ENCODE results near the gene DHRS3.

DHRS3 gene

DNA sequence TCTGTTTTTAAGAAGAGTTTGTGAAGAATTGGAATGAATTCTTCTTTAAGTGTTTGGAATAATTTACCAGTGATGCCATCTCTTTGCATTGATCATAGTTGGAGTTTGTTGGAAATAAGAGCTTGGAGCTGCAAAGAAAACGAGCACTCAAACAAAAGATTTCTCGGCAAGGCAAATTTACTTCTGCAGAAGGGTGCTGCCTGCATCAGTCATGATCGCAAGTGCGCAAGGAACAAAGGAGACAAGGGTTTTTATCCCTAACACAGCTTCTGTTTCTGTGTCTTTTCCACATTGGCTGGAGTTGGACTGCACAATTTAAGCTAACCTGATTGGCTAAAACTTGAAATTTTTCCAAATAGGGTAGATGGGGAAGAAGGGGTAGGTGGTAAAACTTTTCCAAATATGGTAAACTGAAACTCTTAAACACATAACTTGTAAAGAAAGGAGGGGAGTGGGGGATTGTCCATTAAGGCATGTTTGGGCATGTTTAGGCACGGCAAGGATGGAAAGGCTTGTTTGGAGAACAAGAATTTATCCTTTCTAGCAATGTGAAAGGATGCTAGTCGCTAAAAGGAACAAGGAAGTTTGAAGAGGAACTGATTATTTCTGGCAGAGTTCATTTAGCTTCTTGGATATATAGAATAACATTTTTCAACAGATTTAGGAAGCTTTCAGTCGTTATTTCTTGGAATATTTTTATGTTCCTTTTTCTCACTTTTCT lies 22.4 kb upstream of the DHRS3 start:
- no peak for DNase-seq (ENCODE audit: low read depth in 3 of 3)

GRCh38 chr1:12637693-12638092 lies 19.7 kb upstream of the DHRS3 start:
- DNase-seq (ENCODE audit: low read depth in 3 of 3) = no peak

- DNase-seq (ENCODE audit: low read depth in 3 of 3) = no peak
Measured at GRCh38 chr1:12636098-12636950, 18.3 kb upstream of the DHRS3 start.

- no peak for DNase-seq (ENCODE audit: low read depth in 3 of 3)
Measured at GRCh38 chr1:12634696-12635202, 16.7 kb upstream of the DHRS3 start.

DNA sequence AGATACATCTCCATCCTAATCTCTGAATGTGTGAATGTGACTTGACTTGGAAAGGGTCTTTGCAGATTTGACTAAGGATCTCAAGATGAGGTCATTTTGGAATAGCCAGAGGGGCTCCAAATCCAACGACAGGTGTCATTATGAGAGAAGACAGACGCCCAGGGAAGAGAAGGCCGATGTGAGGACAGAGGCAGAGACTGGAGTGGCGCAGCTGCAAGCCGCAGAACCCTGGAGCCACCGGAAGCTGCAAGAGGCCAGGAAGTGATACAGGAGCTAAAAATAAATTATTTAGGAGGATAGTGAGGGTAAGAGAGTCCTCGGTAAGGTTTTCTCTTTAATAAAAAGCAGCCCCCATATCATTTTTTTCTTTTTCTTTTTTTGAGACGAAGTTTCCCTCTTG lies 16.1 kb upstream of the DHRS3 start:
- DNase-seq (ENCODE audit: low read depth in 3 of 3) = no peak

DNA sequence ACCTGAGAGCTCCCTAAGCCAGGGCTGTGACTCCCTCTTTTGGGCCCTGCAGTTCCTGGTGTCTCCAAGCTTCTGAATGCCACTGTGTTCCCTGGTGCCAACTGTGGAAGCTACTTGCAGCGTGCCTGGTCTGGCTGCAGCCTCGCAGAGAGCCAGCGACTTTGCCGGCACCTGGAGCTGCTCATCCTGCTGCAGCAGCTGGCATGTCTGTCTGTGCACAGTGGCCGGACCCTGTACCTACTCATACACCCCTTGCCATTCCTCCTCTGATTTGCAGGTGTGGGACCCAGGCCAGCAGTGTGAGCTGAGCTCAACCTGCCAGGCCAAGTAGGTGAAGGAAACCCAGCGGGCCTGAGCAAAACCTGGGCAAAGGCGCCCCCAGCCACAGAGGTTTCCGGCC lies 13.6 kb upstream of the DHRS3 start:
- no peak for DNase-seq (ENCODE audit: low read depth in 3 of 3)

GRCh38 chr1:12630946-12631530 lies 13.0 kb upstream of the DHRS3 start:
- no peak for DNase-seq (ENCODE audit: low read depth in 3 of 3)

DNA sequence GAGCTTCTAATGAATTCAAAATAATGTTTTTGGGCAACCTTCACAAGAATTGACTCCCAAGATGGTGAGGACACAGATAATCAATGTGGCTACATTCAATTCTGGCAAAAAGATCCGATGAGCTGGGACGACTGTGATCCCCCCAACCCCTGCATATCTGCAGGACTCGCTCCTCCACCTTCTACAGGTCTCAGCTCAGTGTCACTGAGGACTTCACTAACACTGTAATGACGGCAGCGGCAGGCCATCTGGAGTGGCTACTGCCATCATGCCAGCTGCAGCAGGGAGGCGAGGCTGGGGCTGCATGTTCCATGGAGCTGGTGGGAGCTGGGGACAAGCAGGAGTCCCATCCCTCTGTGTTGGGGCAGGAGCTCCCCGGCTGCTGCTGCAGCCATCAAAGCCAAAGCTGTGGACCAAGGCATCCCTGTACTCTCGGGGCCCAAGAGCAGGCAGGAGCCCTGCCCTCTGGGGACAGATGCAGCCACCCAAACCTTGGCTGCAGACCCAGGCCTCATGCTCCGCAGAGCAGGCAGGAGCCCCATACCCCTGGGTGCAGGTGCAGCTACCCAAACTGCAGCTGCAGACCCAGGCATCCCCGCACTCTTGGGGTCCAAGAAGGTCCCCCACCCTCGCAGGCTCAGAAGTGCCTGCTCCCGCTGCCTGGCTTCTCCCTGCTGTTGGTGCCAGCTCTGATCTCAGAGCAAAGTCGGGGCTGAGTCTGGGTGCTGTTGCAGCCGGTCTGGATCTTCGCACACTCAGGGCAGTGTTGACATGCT lies 12.2 kb upstream of the DHRS3 start:
- no peak for DNase-seq (ENCODE audit: low read depth in 3 of 3)

DNA sequence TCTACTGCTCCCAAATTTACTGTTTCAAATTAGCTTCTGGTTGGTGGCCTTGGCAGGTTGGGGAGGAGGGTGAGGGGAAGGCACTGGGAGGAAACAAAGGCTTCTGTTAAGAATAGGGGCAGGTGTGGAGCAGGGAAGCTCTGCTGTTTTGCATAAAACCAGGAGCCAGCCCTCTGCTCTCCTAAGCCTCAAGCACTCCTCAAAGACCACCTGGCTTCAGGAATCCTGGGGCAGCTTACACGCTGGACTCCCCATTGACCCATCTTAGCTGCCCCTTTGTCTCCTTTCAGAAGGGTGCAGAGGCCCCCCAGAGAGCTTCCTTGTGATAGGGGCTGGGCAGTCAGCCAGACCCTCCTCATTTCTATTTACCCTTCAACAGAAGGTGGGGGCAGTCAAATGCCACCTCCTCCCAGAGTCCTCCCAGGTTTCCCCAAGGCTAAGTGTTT lies 11.5 kb upstream of the DHRS3 start:
- no peak for DNase-seq (ENCODE audit: low read depth in 3 of 3)

- no peak for DNase-seq (ENCODE audit: low read depth in 3 of 3)
Measured at GRCh38 chr1:12627296-12627695, 9.3 kb upstream of the DHRS3 start.

GRCh38 chr1:12626888-12627287 lies 8.9 kb upstream of the DHRS3 start:
- no peak for DNase-seq (ENCODE audit: low read depth in 3 of 3)

DNA sequence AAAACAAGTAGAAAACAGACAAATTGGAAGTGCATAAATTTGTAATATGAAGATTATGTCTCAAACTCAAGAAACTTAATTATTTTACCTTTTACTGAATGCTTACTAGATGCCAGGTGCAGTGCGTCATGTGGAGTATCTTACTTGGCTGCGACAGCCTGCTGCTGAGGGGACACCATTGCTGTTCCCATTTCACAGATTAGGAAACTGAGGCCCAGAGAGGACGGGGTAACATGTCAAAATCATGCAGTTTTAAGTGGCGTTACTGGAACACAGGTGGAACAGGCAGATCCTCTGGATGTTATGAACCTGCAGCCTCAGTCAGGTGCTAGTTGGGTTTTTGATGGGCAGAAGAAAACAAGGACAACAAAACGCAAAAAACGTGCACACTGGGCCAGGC lies 7.3 kb upstream of the DHRS3 start:
- DNase-seq (ENCODE audit: low read depth in 3 of 3) = no peak

DNA sequence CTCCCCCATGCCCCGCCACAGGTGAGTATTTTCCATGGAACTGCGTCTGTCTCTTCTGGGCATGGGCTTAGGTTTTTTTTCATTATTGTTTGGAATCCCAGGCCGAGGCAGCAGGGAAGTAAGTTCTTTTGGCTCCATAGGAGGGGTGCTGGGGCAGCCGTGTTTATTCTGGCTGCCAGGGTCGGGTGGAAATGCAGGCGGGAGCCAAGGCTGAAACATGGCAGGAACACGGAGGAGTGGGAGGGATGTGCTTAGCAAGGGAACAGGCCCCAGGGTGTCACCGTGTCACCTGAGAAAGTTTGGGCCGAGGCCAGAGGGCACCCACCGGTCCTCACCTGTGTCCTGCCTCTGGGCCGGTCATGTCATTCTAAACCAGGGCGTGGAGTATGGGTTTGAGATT lies 4.5 kb upstream of the DHRS3 start:
- no peak for DNase-seq (ENCODE audit: low read depth in 3 of 3)

GRCh38 chr1:12621346-12622335 lies 3.6 kb upstream of the DHRS3 start:
- no peak for DNase-seq (ENCODE audit: low read depth in 3 of 3)

GRCh38 chr1:12620931-12621330 lies 2.9 kb upstream of the DHRS3 start:
- no peak for DNase-seq (ENCODE audit: low read depth in 3 of 3)

DNA sequence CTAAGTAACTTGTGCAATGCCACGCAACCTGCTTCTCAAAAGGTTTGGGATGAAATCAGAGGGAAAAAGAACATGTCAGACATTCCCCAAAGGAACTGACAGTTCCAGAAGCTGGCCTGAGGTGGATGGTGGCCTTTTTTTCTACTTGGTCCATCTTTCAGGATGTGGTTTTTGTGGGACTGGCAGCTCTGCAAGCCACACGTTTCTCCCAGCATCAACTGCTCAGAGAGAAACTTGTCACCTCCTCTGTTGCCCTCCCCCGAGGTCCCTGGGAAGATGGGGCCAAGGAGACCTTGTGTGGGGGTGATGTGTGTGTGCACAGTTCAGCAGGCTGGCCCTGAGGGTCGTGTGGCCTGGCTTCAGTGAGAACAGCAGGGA lies 2.5 kb upstream of the DHRS3 start:
- DNase-seq (ENCODE audit: low read depth in 3 of 3) = no peak

DNA sequence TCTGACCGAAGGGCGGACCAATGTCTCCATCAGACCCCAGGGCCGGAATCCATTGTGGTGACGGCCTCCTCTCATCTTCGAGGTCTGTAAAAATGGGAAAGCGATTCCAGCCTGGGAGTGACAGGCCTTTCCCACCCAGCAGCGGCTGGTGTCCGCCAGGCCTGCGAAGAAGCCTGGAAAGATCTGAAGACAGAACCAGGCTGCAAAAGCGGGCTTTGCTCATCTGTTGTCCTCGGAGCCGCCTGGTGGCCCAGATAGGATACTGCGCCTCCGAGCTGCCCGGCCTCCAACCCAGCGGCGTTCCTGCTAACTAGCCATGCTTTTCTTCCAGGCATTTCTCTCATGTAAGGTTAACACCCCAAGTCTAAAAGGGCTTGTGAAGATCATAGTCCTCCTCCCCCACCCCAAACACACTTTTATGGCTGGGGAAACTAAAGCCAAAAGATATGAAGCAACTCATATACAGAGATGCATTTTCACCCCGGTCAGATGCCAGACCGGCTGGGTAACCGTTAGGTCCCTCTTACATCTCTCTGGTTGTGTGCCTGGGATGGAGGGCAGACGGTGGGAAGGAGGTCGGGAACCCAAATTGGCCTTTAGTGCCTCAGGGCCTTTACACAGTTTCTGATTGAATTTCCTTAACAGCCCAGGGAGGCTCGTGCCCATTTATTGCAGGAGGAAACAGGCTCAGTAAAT lies 1.9 kb upstream of the DHRS3 start:
- DNase-seq (ENCODE audit: low read depth in 3 of 3) = peak; percentile 62 to 73 (median 70)

GRCh38 chr1:12618965-12619791 lies 1.2 kb upstream of the DHRS3 start:
- peak; percentile 60 to 71 (median 62) for DNase-seq (ENCODE audit: low read depth in 3 of 3)

- no peak for DNase-seq (ENCODE audit: low read depth in 3 of 3)
Measured at GRCh38 chr1:12618661-12618964, 603 bp upstream of the DHRS3 start.
